AG10803 (cell line): Measurements from ENCODE around the gene INPP5A.
A peak's percentile ranks its signal among the peaks of the same experiment; 100 is the strongest.
"Not testable (repeated sequence)": the region's sequence is repeated elsewhere in the genome, so short reads cannot be mapped to it uniquely, and the experiment has no call there.

Experiments
- DNase-seq: peaks from one replicate; pipeline ENCODE4 v3.0.0; 2010; ENCODE audit warnings: low read depth
- H3K4me3 ChIP-seq: 2 replicates; pipeline ENCODE4 v1.5.1; 2011; ENCODE audit warnings: mild to moderate bottlenecking, low read length, control low read depth
- TF ChIP-seq, protein P1 (sequence below): conservative IDR thresholded peaks from 2 replicates; pipeline ENCODE4 v1.5.1; 2011; ENCODE audit warnings: mild to moderate bottlenecking, low read length, control low read depth, inconsistent platforms

Gene INPP5A

DNA sequence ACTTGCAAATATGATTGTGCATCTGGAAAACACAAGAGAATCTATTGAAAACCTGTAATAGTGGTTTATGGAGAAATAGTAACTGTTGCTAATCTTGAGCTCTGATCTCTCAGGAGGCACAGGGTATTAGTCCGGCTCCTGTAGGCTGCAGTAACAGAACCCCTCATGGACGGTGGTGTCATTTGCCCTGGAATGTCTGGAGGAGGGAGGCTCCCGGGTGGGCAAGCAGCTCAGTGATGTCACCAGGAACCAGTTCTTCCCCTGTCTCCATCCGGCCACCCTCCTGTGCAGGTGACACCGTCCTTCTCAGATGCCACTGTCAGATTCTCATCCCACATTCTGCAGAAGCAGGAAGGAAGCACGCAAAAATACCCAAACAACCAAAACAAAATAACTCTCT, 29.3 kb downstream of the INPP5A start:
- TF ChIP-seq, protein P1, sequence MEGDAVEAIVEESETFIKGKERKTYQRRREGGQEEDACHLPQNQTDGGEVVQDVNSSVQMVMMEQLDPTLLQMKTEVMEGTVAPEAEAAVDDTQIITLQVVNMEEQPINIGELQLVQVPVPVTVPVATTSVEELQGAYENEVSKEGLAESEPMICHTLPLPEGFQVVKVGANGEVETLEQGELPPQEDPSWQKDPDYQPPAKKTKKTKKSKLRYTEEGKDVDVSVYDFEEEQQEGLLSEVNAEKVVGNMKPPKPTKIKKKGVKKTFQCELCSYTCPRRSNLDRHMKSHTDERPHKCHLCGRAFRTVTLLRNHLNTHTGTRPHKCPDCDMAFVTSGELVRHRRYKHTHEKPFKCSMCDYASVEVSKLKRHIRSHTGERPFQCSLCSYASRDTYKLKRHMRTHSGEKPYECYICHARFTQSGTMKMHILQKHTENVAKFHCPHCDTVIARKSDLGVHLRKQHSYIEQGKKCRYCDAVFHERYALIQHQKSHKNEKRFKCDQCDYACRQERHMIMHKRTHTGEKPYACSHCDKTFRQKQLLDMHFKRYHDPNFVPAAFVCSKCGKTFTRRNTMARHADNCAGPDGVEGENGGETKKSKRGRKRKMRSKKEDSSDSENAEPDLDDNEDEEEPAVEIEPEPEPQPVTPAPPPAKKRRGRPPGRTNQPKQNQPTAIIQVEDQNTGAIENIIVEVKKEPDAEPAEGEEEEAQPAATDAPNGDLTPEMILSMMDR, result no peak
- no peak for DNase-seq
- no peak overlapping the region for H3K4me3 ChIP-seq

DNA sequence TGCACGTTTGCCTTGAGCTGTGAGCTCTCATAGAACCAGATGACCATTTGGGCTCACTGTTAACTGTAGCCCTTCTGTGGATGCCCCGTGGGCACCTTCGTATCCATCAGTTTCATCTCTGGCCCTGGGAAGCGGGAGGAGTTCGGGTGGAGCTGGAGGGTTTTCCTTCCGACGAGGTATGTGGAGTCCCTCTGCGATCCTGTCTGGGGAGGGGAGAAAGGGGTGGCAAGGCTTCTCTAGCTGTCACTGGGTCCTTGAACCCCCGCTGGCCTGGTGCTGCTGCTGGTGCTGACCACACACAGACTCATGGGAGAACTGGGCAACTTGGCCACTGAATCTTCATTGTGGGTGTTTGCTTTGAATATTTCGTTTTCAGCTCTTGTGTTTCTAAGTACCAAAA, 32.7 kb downstream of the INPP5A start:
- TF ChIP-seq, protein P1, result no peak
- no peak overlapping the region for H3K4me3 ChIP-seq
- no peak for DNase-seq

DNA sequence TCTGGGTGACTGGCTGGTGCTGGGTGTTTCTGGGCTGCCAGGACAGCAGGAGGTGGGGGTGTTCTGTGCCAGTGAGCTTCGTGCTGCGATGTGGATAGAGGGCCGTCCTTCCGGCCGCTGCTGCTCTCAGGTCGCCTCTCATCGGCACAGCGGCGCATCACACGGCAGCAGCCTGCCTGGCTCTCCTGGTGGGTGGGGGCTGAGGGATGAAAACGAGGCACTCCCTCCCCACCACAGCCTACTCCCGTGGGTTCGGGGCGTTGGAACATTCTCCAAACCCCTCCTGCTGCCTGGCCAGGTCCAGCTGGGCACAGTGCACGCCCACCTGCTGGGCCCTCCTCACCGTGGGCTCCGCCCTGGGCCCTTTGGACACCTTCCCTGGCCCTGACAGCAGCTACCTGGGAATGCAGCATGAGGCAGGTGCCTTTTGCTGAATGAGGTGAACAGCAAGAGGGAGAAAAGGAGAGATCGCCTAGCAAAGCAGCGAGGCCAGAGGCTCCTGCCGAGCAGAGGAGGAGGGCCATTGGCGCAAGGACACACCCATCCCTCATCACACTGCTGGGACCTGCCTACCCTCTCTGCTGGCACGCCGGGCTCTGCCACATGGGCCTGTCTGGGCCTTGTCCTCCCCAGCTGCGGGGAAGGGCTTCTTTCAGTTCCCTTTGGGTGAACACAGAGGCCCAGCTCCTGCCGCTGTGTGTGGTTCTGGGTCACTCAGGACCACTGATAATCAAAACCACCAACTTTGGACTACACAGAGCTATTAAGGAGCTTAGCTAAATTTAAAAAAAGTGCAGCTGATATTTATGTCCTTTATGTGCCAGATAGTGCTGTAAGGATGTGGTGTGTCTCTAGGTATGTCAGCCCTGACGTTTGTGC, 33.4 kb downstream of the INPP5A start:
- no peak overlapping the region for H3K4me3 ChIP-seq
- TF ChIP-seq, protein P1, result no peak
- DNase-seq, result no peak

DNA sequence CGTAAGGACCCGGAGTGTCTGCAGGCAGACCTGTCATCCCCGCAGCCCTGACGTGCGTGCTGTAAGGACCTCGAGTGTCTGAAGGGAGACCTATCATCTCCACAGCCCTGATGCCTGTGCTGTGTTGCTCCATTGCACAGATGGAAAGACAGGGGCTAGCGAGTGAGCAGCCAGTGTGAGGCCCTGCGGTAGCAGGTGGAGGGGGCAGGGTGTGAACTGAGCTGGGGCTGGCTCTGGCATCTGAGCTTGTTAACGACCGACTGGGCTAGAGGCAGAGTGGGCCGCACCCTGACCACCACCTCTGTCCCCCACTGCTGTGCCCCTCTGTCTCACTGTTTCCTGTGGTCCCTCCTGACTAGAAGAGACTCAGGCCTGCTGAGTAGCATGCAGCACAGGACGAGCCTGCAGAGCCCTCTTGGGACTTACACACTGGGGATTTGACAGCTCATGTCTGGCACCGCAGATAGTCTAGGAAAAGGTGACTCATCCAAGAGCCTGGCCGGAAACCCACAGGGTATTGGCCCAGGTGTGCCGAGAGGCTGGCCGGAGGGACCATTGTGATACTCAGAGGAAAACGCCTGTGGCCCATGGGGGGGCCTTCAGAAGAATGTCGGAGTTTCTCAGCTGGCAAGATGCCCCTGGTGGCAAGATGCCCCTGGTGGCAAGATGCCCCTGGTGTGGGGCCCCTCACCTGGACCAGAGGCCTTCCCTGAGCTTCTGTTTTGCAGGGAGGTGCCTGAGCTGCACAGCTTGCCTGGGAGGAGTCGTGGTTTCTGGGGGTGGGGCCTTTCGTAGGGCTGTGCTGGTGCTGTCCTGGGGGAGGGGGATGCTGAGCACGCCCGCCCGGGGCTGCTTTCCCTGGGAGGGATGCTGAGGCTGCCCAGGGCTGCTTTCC, 34.3 kb downstream of the INPP5A start:
- TF ChIP-seq, protein P1, result no peak
- H3K4me3 ChIP-seq, result no peak overlapping the region
- DNase-seq, result peak; percentile 83

DNA sequence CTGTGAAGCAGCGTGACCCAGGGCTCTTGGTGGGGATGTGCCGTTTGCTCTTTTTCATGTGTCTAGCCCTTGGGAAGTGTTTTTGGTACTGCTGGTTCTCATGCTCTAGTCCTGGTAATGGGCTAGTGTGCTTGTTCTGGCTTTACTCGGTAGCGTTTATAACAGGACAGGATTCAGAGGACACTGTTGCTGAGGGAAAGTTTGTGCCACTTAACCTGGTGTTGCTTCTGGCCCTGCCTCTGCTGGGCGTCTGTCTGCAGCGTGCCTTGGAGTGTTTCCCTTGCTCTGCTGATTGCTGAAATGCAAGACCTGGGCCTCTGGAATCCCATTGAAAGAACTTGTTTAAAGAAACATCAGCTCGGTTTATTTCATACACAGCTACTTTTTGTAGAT, 35.0 kb downstream of the INPP5A start:
- peak; percentile 20 for DNase-seq
- TF ChIP-seq, protein P1, result no peak
- H3K4me3 ChIP-seq, result no peak overlapping the region

DNA sequence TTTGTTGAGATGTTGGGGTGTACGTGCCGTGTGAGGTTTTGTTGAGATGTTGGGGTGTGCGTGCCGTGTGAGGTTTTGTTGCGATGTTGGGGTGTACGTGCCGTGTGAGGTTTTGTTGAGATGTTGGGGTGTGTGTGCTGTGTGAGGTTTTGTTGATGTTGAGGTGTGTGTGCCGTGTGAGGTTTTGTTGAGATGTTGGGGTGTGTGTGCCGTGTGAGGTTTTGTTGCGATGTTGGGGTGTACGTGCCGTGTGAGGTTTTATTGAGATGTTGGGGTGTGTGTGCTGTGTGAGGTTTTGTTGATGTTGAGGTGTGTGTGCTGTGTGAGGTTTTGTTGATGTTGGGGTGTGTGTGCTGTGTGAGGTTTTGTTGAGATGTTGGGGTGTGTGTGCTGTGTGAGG, 35.4 kb downstream of the INPP5A start:
- not testable (repeated sequence) for DNase-seq, H3K4me3 ChIP-seq

DNA sequence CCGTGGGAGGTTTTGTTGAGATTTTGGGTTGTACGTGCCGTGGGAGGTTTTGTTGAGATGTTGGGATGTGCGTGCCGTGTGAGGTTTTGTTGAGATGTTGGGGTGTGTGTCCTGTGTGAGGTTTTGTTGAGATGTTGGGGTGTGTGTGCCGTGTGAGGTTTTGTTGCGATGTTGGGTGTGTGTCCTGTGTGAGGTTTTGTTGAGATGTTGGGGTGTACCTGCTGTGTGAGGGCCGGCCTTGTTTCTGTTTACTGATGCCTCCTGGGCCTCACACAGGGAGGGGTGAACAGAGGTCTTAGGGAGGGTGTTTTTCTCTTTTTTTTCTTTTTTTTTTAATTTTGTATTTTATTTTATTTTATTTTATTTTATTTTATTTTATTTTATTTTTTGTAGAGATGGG, 36.7 kb downstream of the INPP5A start:
- TF ChIP-seq, protein P1, result no peak
- H3K4me3 ChIP-seq, result no peak overlapping the region
- DNase-seq, result no peak
